HG02840 (cell line): ENCODE results near the gene PODXL.

Experiments
- ATAC-seq: cut with Tn5 transposase; IDR thresholded peaks from one replicate; pipeline ENCODE4 v1.9.1; 2021; ENCODE audit warnings: mild to moderate bottlenecking, moderate library complexity, moderate number of reproducible peaks; ENCODE audit not compliant: unreplicated experiment, low FRiP score

PODXL gene

GRCh38 chr7:131540491-131541162 is 15.8 kb downstream of the PODXL start:
- ATAC-seq, result no peak

GRCh38 chr7:131538813-131539179 is 17.6 kb downstream of the PODXL start:
- ATAC-seq, result no peak

- no peak for ATAC-seq
These were observed 18.2 kb downstream of the PODXL start for GRCh38 chr7:131538071-131538812.

GRCh38 chr7:131537571-131537978 is 18.9 kb downstream of the PODXL start:
- ATAC-seq, result no peak

GRCh38 chr7:131536361-131536849 is 20.0 kb downstream of the PODXL start:
- no peak for ATAC-seq

GRCh38 chr7:131533566-131534561 is 22.6 kb downstream of the PODXL start:
- ATAC-seq, result no peak

GRCh38 chr7:131533151-131533559 is 23.3 kb downstream of the PODXL start:
- ATAC-seq, result no peak

- no peak for ATAC-seq
These were observed 23.8 kb downstream of the PODXL start for GRCh38 chr7:131532570-131533091.

- no peak for ATAC-seq
These were observed 26.3 kb downstream of the PODXL start for GRCh38 chr7:131530137-131530536.

GRCh38 chr7:131529617-131530016 is 26.8 kb downstream of the PODXL start:
- ATAC-seq, result no peak

GRCh38 chr7:131529179-131529578 is 27.2 kb downstream of the PODXL start:
- ATAC-seq, result no peak

GRCh38 chr7:131527456-131527855 is 29.0 kb downstream of the PODXL start:
- ATAC-seq, result no peak

GRCh38 chr7:131525820-131526219 is 30.6 kb downstream of the PODXL start:
- no peak for ATAC-seq

- ATAC-seq, result no peak
These were observed 31.7 kb downstream of the PODXL start for GRCh38 chr7:131524703-131525102.

- no peak for ATAC-seq
These were observed 32.3 kb downstream of the PODXL start for GRCh38 chr7:131524115-131524514.

- no peak for ATAC-seq
These were observed 34.0 kb downstream of the PODXL start for GRCh38 chr7:131522325-131522930.

GRCh38 chr7:131521651-131522163 is 34.7 kb downstream of the PODXL start:
- ATAC-seq, result no peak

GRCh38 chr7:131518626-131519025 is 37.8 kb downstream of the PODXL start:
- ATAC-seq, result no peak

GRCh38 chr7:131517218-131517923 is 39.1 kb downstream of the PODXL start:
- no peak for ATAC-seq
